Left lung (tissue), 10 donors: ENCODE data around the gene SALL4. TPM values are rescaled to one million over a fixed set of nuclear protein-coding genes. Genes with fewer than 3 reads are reported as not detected.

Experiments
- ATAC-seq: fragments of 200-7000 bp; cut with Tn5 transposase; one replicate; pipeline ENCODE4 v1.9.1; 2020; ENCODE audit warnings: moderate library complexity
- DNase-seq, 4 donors: peaks; one replicate each; pipeline ENCODE4 v3.0.0-alpha.2; 2013 to 2020
- H3K27ac ChIP-seq, 2 donors: fragments of 200-600 bp; sonication (generic) in 1 of 2; one replicate each; pipeline versions ENCODE4 v1.5.0 to v1.8.0; 2020 to 2021
- H3K27me3 ChIP-seq, 2 donors: fragments of 200-600 bp; sonication (generic) in 1 of 2; one replicate each; pipeline versions ENCODE4 v1.5.0 to v1.8.0; 2020 to 2021
- H3K36me3 ChIP-seq, 2 donors: fragments of 200-600 bp; sonication (generic) in 1 of 2; one replicate each; pipeline versions ENCODE4 v1.5.0 to v1.8.0; 2020 to 2021
- H3K4me1 ChIP-seq, 2 donors: fragments of 200-600 bp; one replicate each; pipeline ENCODE4 v1.8.0; 2021
- H3K4me3 ChIP-seq, 2 donors: fragments of 200-600 bp; sonication (generic) in 1 of 2; one replicate each; pipeline versions ENCODE4 v1.5.0 to v1.8.0; 2020 to 2021; ENCODE audit warnings: mild to moderate bottlenecking in 1 of 2
- H3K9me3 ChIP-seq, 2 donors: fragments of 200-600 bp; sonication (generic) in 1 of 2; one replicate each; pipeline versions ENCODE4 v1.5.0 to v1.8.0; 2020 to 2021
- intact Hi-C, 2 donors: fragments of 100-400 bp; cut with DNase I; formaldehyde crosslinking; loops; one replicate each; pipeline versions ENCODE4 v1.11.2 to v1.14.2; 2022
- polyA plus RNA-seq, 6 donors: library from polyadenylated mRNA; unstranded; fragments of 120-200 nt; gene quantifications; one replicate each; pipeline ENCODE4 v1.2.1, GENCODE V29; 2013; ENCODE audit not compliant: insufficient read length in 6 of 6
- total RNA-seq, 2 donors: library from RNA; stranded (reverse); fragmentation: NEBNext Ultra II Directional; extraction: Animal tissue kit (Norgen Biotek cat#: 25700); gene quantifications; one replicate each; pipeline ENCODE4 v1.2.1, GENCODE V29; 2021
- TF ChIP-seq, protein P1 (sequence below), 2 donors: fragments of 200-600 bp; sonication (generic) in 1 of 2; IDR thresholded peaks; one replicate each; pipeline versions ENCODE4 v1.5.0 to v1.8.0; 2021; ENCODE audit warnings: antibody characterized with exemption in 2 of 2
- donor health status: DM: no; HTN: yes; CAD: no.
- donor health status: DM: no; HTN: no; CAD: no.

Gene SALL4
- total and polyA plus RNA-seq, 8 donors = 0.24 to 24.6 (median 20.0) TPM

DNA sequence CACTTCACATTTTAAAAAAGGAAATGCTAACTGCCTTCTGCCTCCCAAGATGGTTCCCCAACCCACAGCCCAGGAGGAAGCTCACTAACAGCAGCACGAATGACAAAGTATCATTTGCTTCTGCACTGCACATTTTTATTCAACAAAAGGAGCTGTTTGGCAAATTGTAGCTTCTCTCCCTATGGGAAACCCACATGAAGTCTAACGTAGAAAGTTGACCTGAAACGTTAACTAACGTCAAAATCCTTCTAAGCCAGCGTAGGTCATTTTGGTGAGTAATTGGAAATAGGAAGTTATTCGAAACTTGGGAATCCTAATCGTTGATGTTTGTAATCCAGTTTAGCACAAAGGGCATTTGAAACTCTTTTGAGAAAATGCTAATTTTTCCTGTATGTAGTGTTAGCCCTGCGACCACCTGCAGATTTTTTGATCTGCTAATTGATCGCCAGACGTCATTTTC, 2.9 kb downstream of the SALL4 start:
- TF ChIP-seq, protein P1, sequence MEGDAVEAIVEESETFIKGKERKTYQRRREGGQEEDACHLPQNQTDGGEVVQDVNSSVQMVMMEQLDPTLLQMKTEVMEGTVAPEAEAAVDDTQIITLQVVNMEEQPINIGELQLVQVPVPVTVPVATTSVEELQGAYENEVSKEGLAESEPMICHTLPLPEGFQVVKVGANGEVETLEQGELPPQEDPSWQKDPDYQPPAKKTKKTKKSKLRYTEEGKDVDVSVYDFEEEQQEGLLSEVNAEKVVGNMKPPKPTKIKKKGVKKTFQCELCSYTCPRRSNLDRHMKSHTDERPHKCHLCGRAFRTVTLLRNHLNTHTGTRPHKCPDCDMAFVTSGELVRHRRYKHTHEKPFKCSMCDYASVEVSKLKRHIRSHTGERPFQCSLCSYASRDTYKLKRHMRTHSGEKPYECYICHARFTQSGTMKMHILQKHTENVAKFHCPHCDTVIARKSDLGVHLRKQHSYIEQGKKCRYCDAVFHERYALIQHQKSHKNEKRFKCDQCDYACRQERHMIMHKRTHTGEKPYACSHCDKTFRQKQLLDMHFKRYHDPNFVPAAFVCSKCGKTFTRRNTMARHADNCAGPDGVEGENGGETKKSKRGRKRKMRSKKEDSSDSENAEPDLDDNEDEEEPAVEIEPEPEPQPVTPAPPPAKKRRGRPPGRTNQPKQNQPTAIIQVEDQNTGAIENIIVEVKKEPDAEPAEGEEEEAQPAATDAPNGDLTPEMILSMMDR (IDR thresholded peaks at IDR 0.05) = no peak
- Histone ChIP-seq H3K4me1 (peaks cover 13 to 31% of the 10 kb centered on the region in 2 donors), H3K27ac (no peak overlapping the region), H3K36me3 (no peaks in the 10 kb centered on the region), H3K4me3 (no peak overlapping the region), H3K9me3 (no peaks in the 10 kb centered on the region), H3K27me3 (peaks cover 46 to 70% of the 10 kb centered on the region in 2 donors)
- DNase-seq (no peak), ATAC-seq (no peak)
- intact Hi-C loops = no loop called here

- H3K9me3 ChIP-seq = no peaks in the 10 kb centered on the region
- intact Hi-C loops = no loop called here
- H3K27ac ChIP-seq = no peak overlapping the region
- H3K4me1 ChIP-seq = peaks cover 13 to 31% of the 10 kb centered on the region in 2 donors
- ATAC-seq (peak; percentile 7), DNase-seq (no peak)
- H3K36me3 ChIP-seq = no peaks in the 10 kb centered on the region
- TF ChIP-seq, protein P1 (IDR thresholded peaks at IDR 0.05) = no peak
- peaks cover 39 to 51% of the 10 kb centered on the region in 2 donors for H3K27me3 ChIP-seq
- H3K4me3 ChIP-seq = no peak overlapping the region
Measured at GRCh38 chr20:51797357-51798025, 4.8 kb downstream of the SALL4 start.

DNA sequence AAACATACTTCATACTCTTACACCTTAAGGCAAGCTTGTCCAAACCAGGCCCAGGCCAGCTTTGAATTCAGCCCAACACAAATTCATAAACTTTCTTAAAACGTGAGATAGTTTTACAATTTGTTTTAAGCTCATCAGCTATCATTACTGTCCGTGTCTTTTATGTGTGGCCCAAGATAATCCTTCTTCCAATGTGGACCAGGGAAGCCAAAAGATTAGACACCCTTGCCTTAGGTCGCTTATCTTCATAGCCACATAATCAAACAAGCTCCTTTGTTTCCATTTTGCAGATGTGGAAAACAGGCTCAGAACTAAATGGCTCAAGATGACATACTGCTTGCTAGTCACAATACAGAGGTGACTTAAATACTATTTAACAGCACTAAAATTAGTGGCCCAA, 6.0 kb downstream of the SALL4 start:
- TF ChIP-seq, protein P1 (IDR thresholded peaks at IDR 0.05) = no peak
- H3K4me1 ChIP-seq = peaks cover 10 to 23% of the 10 kb centered on the region in 2 donors

GRCh38 chr20:51792960-51793359, 9.4 kb downstream of the SALL4 start:
- Histone ChIP-seq H3K4me3 (no peak overlapping the region), H3K27me3 (peaks cover 0 to 6% of the 10 kb centered on the region in 2 donors), H3K36me3 (no peaks in the 10 kb centered on the region), H3K27ac (no peak overlapping the region), H3K4me1 (no peaks in the 10 kb centered on the region), H3K9me3 (no peaks in the 10 kb centered on the region)
- no peak for DNase-seq
- intact Hi-C loops = no loop called here
- TF ChIP-seq, protein P1 (IDR thresholded peaks at IDR 0.05) = no peak
- ATAC-seq = no peak

More for the DNA sequence above, 6.0 kb downstream of the SALL4 start:
- Histone ChIP-seq H3K36me3 (no peaks in the 10 kb centered on the region), H3K9me3 (no peaks in the 10 kb centered on the region), H3K4me3 (no peak overlapping the region), H3K27ac (no peak overlapping the region), H3K27me3 (peaks cover 29 to 40% of the 10 kb centered on the region in 2 donors)
- intact Hi-C loops = no loop called here
- ATAC-seq (no peak), DNase-seq (no peak)

GRCh38 chr20:51791626-51792025, 10.7 kb downstream of the SALL4 start:
- H3K36me3 ChIP-seq = no peaks in the 10 kb centered on the region
- H3K4me1 ChIP-seq = no peaks in the 10 kb centered on the region
- H3K9me3 ChIP-seq = no peaks in the 10 kb centered on the region
- intact Hi-C loops = no loop called here
- H3K27ac ChIP-seq = no peak overlapping the region
- TF ChIP-seq, protein P1 (IDR thresholded peaks at IDR 0.05) = no peak
- ATAC-seq (no peak), DNase-seq (no peak)
- no peak overlapping the region for H3K4me3 ChIP-seq
- H3K27me3 ChIP-seq = peaks cover 0 to 4% of the 10 kb centered on the region in 2 donors
